Spinal cord (tissue), 10 donors: Measurements from ENCODE around the gene PRR7. TPM values are rescaled to one million over a fixed set of nuclear protein-coding genes. Genes with fewer than 3 reads are reported as not detected.

Experiments used
- DNase-seq, 6 donors: peaks; one replicate each; pipeline versions ENCODE4 v3.0.0 to v3.0.0-alpha.2; 2013 to 2015; ENCODE audit warnings: low spot score in 6 of 6, low read depth in 4 of 6
- H3K27ac ChIP-seq: one replicate; pipeline ENCODE4 v1.5.1; 2013; ENCODE audit warnings: low read depth, low read length, control low read depth
- H3K27me3 ChIP-seq: one replicate; pipeline ENCODE4 v1.6.1; 2013; ENCODE audit warnings: low read length; ENCODE audit not compliant: control insufficient read depth, insufficient read depth
- H3K36me3 ChIP-seq: one replicate; pipeline ENCODE4 v1.6.1; 2013; ENCODE audit warnings: low read length; ENCODE audit not compliant: control insufficient read depth, insufficient read depth
- H3K4me1 ChIP-seq: one replicate; pipeline ENCODE4 v1.6.1; 2013; ENCODE audit warnings: low read length; ENCODE audit not compliant: control insufficient read depth, insufficient read depth
- H3K4me3 ChIP-seq: one replicate; pipeline ENCODE4 v1.5.1; 2013; ENCODE audit warnings: low read depth, low read length, control low read depth
- H3K9me3 ChIP-seq: one replicate; pipeline ENCODE4 v1.6.1; 2013; ENCODE audit warnings: low read length; ENCODE audit not compliant: control insufficient read depth, insufficient read depth
- WGBS: methylation state at CpG from one replicate; pipeline ENCODE4 v1.1.5; 2013; ENCODE audit warnings: missing lambda C conversion rate; ENCODE audit not compliant: insufficient coverage; 5-methylcytosine and 5-hydroxymethylcytosine counted together
- polyA plus RNA-seq, 2 donors: library from polyadenylated mRNA; unstranded; fragments of 120-200 nt; gene quantifications; one replicate each; pipeline ENCODE4 v1.2.1, GENCODE V29; 2013; ENCODE audit not compliant: insufficient read length in 2 of 2
- total RNA-seq, 2 donors: library from RNA; depleted of rRNA in 1 of 2; stranded (reverse); fragments of 120-200 nt in 1 of 2; fragments of >200 nt in 1 of 2; gene quantifications; one replicate each; pipeline versions ENCODE4 v1.2.3 to v1.2.4, GENCODE V29; 2013 to 2014
- donor health status: healthy.

Gene PRR7
- total and polyA plus RNA-seq, 4 donors = 4.3 to 31.7 (median 18.5) TPM

DNA sequence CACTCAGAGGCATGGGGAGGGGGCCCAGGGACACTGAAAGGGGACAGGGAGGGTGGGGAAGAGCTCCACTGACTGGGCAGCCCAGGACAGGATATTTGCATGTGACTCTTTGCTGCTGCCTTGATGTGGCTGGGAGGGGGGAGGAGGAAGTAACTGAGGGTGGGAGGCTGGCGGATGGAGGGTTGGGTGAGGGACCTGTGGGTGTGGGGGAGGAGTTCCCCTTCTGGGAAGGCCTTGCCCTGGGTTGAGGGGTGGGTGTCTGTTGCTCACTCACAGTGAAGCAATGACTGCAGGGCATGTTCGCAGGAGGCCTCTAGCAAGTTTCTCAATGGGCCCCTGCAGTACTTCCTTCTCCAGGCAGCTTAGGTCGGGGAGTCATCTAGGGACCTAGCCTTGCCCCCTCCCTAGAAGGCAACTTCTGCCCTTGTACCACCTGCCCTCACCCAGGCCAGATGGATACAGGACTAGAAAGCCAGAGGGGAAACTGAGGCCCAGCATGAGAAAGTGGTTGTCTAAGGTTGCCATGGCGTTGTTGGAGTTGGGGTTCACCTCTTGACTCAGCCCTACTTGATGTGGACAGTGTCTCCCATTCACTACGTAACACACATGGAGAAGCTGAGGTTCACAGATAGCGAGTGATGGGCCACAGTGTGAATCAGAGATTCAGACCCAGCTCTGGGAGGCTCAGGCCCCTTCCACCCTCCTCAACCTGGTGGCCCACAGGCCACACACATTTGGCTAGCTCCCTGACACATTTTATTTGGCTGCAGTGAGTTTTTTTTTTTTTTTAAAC is 17.2 kb upstream of the PRR7 start:
- Histone ChIP-seq H3K4me3 (no peak overlapping the region), H3K4me1 (peaks cover 54% of the 10 kb centered on the region), H3K27ac (no peak overlapping the region), H3K27me3 (no peaks in the 10 kb centered on the region), H3K9me3 (no peaks in the 10 kb centered on the region), H3K36me3 (peaks cover 52% of the 10 kb centered on the region)
- WGBS = 89% methylated on average over 6 of the region's 6 CpGs
- DNase-seq = no peak

DNA sequence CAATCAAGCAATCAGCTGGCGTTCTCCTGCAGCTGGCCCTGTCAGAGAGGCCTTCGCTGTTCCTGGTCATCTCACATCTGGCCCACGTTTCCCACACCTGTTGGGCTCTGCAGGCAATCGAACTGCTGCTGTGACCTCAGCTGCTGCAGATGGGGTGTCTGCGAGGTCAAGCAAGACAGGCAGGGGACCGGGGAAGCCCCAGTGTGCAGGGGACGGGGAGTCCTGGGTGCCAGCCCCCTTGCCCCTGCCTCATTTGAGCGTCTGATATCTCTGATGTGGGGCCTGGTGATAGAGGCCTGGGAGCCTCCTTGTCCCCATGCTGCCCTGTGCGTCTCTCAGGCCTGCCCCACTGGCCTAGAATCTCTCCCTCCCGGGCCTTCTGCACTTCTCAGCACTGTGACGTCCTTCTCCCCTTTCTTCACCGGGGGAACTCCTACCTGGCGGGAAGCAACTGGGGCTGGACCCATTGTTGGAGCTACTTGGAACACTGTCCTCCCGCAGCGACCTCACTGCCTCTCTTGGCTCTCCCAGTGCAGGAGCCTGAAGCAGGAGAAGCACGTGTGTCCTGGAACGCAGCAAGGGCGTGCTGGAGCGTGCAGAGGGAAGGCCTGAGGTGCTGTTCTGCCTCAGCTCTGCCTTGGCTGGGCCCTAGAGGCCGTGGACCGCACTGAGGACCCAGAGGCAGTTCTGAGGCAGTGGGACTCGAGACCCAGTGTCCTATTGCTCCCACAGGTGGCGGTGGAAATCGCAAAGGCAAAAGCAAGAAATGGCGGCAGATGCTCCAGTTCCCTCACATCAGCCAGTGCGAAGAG is 16.3 kb upstream of the PRR7 start:
- H3K27ac ChIP-seq = no peak overlapping the region
- no peaks in the 10 kb centered on the region for H3K9me3 ChIP-seq
- no peak for DNase-seq
- peaks cover 52% of the 10 kb centered on the region for H3K4me1 ChIP-seq
- 87% methylated on average over 26 of the region's 26 CpGs for WGBS
- H3K36me3 ChIP-seq = peaks cover 61% of the 10 kb centered on the region
- H3K27me3 ChIP-seq = no peaks in the 10 kb centered on the region
- no peak overlapping the region for H3K4me3 ChIP-seq

DNA sequence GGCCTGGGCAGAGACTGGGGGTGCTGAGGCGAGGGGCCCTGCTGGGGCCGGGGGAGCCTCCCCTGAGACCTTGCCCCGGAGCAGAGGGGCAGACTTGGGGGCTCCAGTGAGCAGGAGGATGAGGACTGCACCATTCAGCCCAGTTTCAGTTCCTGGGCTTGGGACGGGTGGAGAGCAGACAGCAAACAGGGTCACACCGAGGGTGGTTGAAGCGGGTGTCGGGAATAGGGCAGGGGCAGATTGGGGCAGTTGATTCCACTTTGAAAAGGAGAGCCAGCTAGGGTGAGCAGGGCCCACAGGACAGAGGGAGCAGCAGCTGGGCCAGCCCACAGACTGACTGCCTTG is 15.7 kb upstream of the PRR7 start:
- Histone ChIP-seq H3K4me1 (peaks cover 47% of the 10 kb centered on the region), H3K9me3 (no peaks in the 10 kb centered on the region), H3K27ac (no peak overlapping the region), H3K36me3 (peaks cover 67% of the 10 kb centered on the region), H3K27me3 (no peaks in the 10 kb centered on the region), H3K4me3 (no peak overlapping the region)
- WGBS = 80% methylated on average over 7 of the region's 7 CpGs
- DNase-seq = no peak

DNA sequence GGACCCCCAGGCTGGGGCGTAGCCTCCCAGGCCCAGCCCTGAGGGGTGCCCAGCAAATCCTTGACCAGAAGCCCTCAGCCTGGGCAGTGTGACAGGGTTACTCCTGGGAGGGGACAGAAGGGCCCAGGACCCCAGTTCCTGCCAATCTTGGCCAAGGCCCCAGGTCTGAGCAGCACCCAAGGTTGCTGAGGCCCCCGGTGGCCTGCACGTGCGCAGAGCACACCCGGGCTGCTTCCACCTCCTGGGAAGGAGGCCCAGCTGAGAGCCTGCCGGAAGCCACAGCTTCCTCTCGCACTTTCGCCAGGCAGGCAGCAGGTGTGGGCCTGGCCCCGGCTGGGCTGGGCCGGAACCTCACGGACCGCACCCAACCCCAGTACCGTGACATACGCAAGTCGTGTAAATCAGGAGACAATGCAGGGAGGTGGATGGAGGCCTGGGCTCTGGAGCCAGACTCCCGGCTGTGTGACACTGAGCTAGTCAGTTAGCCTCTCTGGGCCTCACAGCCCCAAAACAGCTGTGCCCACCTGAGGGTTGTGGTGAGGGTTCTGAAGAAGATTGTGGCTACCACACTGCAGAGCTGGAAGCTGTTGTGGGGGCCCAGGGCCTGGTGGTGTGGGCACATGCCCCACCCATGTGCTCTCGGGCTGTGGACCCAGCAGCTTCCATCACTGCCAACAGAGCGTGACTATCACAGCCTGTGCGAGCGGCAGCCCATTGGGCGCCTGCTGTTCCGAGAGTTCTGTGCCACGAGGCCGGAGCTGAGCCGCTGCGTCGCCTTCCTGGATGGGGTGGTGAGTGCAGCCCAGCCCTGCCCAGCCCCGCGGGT is 15.1 kb upstream of the PRR7 start:
- H3K9me3 ChIP-seq = no peaks in the 10 kb centered on the region
- peaks cover 47% of the 10 kb centered on the region for H3K4me1 ChIP-seq
- H3K27me3 ChIP-seq = no peaks in the 10 kb centered on the region
- no peak overlapping the region for H3K4me3 ChIP-seq
- H3K27ac ChIP-seq = no peak overlapping the region
- 89% methylated on average over 24 of the region's 29 CpGs for WGBS
- peaks cover 73% of the 10 kb centered on the region for H3K36me3 ChIP-seq
- DNase-seq = no peak

DNA sequence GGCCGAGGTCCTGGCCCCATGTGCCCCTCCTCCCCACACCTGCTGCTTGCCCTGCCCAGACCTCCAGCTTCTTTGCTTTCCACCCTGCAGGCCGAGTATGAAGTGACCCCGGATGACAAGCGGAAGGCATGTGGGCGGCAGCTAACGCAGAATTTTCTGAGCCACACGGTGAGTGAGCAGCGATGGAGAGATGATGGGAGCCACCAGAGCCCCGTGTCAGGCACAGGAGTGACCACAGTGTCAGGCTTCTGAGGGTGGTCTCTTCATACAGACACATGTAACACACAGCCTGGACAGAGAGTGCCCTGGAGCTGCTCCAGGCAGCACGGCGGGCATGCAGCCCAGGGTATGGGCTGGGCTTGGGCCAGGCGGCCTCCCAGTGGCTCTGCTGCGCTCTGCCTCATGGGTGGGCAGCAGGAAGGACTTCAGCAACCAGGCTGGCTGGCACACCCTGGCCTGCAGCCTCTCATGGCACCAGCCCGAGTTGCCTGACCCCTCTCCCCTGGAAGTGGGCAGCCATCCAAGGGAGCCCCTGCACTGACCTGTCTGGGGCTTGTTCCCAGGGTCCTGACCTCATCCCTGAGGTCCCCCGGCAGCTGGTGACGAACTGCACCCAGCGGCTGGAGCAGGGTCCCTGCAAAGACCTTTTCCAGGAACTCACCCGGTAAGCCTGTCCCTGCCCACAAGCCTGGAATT is 14.3 kb upstream of the PRR7 start:
- peaks cover 80% of the 10 kb centered on the region for H3K36me3 ChIP-seq
- H3K4me1 ChIP-seq = peaks cover 42% of the 10 kb centered on the region
- no peak overlapping the region for H3K27ac ChIP-seq
- DNase-seq = peak in 1 of 6 donors; percentile 43
- 76% methylated on average over 17 of the region's 18 CpGs for WGBS
- no peaks in the 10 kb centered on the region for H3K27me3 ChIP-seq
- H3K9me3 ChIP-seq = no peaks in the 10 kb centered on the region
- no peak overlapping the region for H3K4me3 ChIP-seq

DNA sequence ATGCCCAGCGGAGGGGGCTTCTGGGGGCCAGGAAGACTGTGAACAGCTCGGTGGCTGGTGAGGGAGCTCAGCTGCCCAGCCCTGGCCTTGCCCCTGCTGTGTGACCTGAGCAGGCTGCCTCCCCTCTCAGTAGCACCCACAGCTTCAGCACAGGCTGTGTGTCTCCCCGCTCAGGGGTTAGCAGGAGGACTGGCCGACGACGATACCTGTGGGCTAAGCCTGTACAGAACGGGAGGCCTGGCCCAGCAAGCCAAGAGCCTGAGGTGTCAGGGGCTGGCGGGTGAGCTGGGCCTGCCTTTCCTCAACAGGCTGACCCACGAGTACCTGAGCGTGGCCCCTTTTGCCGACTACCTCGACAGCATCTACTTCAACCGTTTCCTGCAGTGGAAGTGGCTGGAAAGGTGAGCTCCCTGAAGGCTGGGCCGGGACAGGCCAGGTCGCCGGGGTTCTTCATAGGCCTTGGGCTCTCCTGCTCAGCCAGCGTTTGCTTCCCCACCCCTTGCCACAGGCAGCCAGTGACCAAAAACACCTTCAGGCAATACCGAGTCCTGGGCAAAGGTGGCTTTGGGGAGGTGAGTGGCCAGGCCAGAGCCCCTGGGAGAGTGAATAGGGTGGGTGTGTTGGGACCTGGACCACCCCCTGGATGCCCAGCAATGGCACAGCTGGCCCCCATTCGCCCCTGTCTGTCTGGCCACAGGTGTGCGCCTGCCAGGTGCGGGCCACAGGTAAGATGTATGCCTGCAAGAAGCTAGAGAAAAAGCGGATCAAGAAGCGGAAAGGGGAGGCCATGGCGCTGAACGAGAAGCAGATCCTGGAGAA is 13.6 kb upstream of the PRR7 start:
- H3K9me3 ChIP-seq = no peaks in the 10 kb centered on the region
- H3K27me3 ChIP-seq = no peaks in the 10 kb centered on the region
- H3K4me3 ChIP-seq = no peak overlapping the region
- H3K27ac ChIP-seq = no peak overlapping the region
- H3K4me1 ChIP-seq = peaks cover 34% of the 10 kb centered on the region
- WGBS = 91% methylated on average over 23 of the region's 25 CpGs
- DNase-seq = no peak
- H3K36me3 ChIP-seq = peaks cover 87% of the 10 kb centered on the region

DNA sequence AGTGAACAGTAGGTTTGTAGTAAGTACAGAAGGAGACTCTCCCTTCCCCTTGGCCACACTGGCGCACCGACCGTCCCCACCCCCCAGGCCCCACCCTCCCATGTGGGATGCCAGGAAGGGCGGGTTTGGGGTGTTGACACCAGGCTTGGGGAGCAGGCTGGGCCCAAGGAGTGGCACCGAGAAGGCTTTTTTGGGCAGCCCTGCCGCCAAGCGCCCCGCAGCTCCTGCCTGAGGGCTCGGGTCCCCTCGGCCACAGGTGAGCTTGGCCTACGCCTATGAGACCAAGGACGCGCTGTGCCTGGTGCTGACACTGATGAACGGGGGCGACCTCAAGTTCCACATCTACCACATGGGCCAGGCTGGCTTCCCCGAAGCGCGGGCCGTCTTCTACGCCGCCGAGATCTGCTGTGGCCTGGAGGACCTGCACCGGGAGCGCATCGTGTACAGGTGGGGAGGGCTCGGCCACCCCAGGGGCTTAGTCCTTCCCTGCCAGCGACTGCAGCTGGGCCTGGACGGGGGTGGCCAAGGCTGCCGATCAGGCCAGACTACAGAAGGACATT is 12.9 kb upstream of the PRR7 start:
- 96% methylated on average over 26 of the region's 29 CpGs for WGBS
- no peaks in the 10 kb centered on the region for H3K9me3 ChIP-seq
- no peak for DNase-seq
- no peak overlapping the region for H3K27ac ChIP-seq
- no peaks in the 10 kb centered on the region for H3K27me3 ChIP-seq
- peaks cover 28% of the 10 kb centered on the region for H3K4me1 ChIP-seq
- H3K4me3 ChIP-seq = no peak overlapping the region
- peaks cover 89% of the 10 kb centered on the region for H3K36me3 ChIP-seq

DNA sequence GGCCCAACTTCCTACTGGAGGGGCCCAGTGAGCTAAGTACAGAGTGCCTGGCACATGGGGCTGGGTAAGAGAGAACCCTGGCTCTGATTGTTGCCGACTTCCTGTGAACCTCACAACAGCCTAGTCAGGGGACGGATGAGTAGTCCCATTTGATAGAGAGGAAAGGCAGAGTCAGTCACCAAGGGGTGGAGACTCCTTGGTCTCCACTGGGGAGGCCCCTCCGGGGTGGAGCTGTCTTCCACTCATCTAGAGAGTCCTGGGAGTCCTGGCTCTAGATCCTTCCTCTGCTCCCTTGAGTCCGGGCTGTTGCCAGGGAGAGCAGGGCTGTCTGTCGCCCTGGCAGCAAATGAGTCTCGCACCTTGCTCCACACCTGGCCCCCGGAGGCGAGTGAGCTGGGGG is 12.2 kb upstream of the PRR7 start:
- no peak for DNase-seq
- Histone ChIP-seq H3K27ac (no peak overlapping the region), H3K4me1 (peaks cover 21% of the 10 kb centered on the region), H3K36me3 (peaks cover 89% of the 10 kb centered on the region), H3K27me3 (no peaks in the 10 kb centered on the region), H3K4me3 (no peak overlapping the region), H3K9me3 (no peaks in the 10 kb centered on the region)
- WGBS = 94% methylated on average over 8 of the region's 8 CpGs
